Pancreas (tissue), 10 donors: ENCODE results near the gene HEPHL1. TPM values are rescaled to one million over a fixed set of nuclear protein-coding genes. Genes with fewer than 3 reads are reported as not detected.

ENCODE experiments used
- ATAC-seq, 4 donors: fragments of 200-7000 bp; cut with Tn5 transposase; one replicate each; pipeline versions ENCODE4 v1.8.0 to v1.9.1; 2020; ENCODE audit warnings: mild to moderate bottlenecking in 4 of 4, moderate library complexity in 4 of 4
- DNase-seq, 6 donors: peaks; one replicate each; pipeline ENCODE4 v3.0.0-alpha.2; 2020
- FAIRE-seq: peaks from 2 replicates; lab custom pipeline; 2012; peaks lifted over from hg19 to GRCh38; lab: Jason Lieb, UNC
- H3K27ac ChIP-seq, 4 donors: fragments of 200-600 bp; sonication (generic); 1 replicate in 3 of 4; 2 replicates in 1 of 4; pipeline versions ENCODE4 v1.5.0 to v1.8.0; 2020
- H3K27me3 ChIP-seq, 4 donors: fragments of 200-600 bp; one replicate each; pipeline ENCODE4 v1.8.0; 2021
- H3K36me3 ChIP-seq, 3 donors: fragments of 200-600 bp; sonication (generic) in 1 of 3; one replicate each; pipeline versions ENCODE4 v1.5.0 to v1.8.0; 2020 to 2021
- H3K4me1 ChIP-seq, 3 donors: fragments of 200-600 bp; one replicate each; pipeline ENCODE4 v1.8.0; 2021
- H3K4me3 ChIP-seq, 4 donors: fragments of 200-600 bp; sonication (generic) in 2 of 4; one replicate each; pipeline versions ENCODE4 v1.5.0 to v1.8.0; 2020 to 2021
- H3K9me3 ChIP-seq, 4 donors: fragments of 200-600 bp; one replicate each; pipeline ENCODE4 v1.8.0; 2021
- CTCF ChIP-seq, 4 donors: fragments of 200-600 bp; sonication (generic) in 3 of 4; IDR thresholded peaks; one replicate each; pipeline versions ENCODE4 v1.5.0 to v1.8.0; 2021; ENCODE audit warnings: antibody characterized with exemption in 4 of 4
- WGBS, 2 donors: extraction: QIAGEN DNeasy Blood & Tissue Kit; methylation state at CpG; one replicate each; pipeline ENCODE4 v1.1.7; 2013; 5-methylcytosine and 5-hydroxymethylcytosine counted together
- intact Hi-C, 3 donors: fragments of 100-400 bp; cut with DNase I; formaldehyde crosslinking; loops; one replicate each; pipeline versions ENCODE4 v1.11.1 to v1.14.2; 2022
- polyA plus RNA-seq, 2 donors: library from polyadenylated mRNA; stranded (reverse); fragments of 200-250 nt; gene quantifications; one replicate each; pipeline ENCODE4 v1.2.3, GENCODE V29; 2013
- total RNA-seq, 6 donors: library from RNA; stranded (reverse); fragmentation: NEBNext Ultra II Directional in 4 of 6; extraction: Animal tissue kit (Norgen Biotek cat#: 25700) in 4 of 6; gene quantifications; one replicate each; pipeline versions ENCODE4 v1.2.1 to v1.2.4, GENCODE V29; 2021 to 2023
- donor health status: healthy with polysubstance abuse.
- donor health status: DM: no; HTN: no; CAD: no; lungs with moderate emphysema.
- donor health status: DM: no; HTN: no; CAD: no.
- donor health status: control.
- donor health status: control.
- donor health status: Bipolar disorder and iron deficiency.
- donor health status: DM: yes; HTN: yes; CAD: no.
- donor health status: DM: no; HTN: no; CAD: no.
- donor health status: DM: no; HTN: no; CAD: no.
- donor health status: DM: yes; HTN: yes; CAD: no.

The HEPHL1 gene
- total and polyA plus RNA-seq, 8 donors = not detected

GRCh38 chr11:94034207-94034606, 13.1 kb downstream of the HEPHL1 start:
- TF ChIP-seq CTCF (IDR thresholded peaks at IDR 0.05) = no peak
- Histone ChIP-seq H3K4me1 (no peaks in the 10 kb centered on the region), H3K36me3 (no peaks in the 10 kb centered on the region), H3K4me3 (no peak overlapping the region), H3K9me3 (no peaks in the 10 kb centered on the region), H3K27ac (no peak overlapping the region), H3K27me3 (no peaks in the 10 kb centered on the region)
- no peak for DNase-seq
- intact Hi-C loops = no loop called here
- ATAC-seq = no peak
- no peak for FAIRE-seq
- WGBS, 2 donors = 0 to 47% methylated on average over 1 of the region's 1 CpG

GRCh38 chr11:94036096-94036495, 14.9 kb downstream of the HEPHL1 start:
- DNase-seq (no peak), ATAC-seq (no peak), FAIRE-seq (no peak)
- H3K9me3 ChIP-seq = no peaks in the 10 kb centered on the region
- H3K27me3 ChIP-seq = no peaks in the 10 kb centered on the region
- TF ChIP-seq CTCF (IDR thresholded peaks at IDR 0.05) = no peak
- intact Hi-C loops = no loop called here
- WGBS, 2 donors = 82 to 83% methylated on average over 2 of the region's 2 CpGs
- no peaks in the 10 kb centered on the region for H3K4me1 ChIP-seq
- H3K4me3 ChIP-seq = no peak overlapping the region
- H3K27ac ChIP-seq = no peak overlapping the region
- H3K36me3 ChIP-seq = no peaks in the 10 kb centered on the region

GRCh38 chr11:94043241-94043640, 22.1 kb downstream of the HEPHL1 start:
- TF ChIP-seq CTCF (IDR thresholded peaks at IDR 0.05) = no peak
- 47 to 64% methylated on average over 3 of the region's 3 CpGs for WGBS, 2 donors
- Histone ChIP-seq H3K4me1 (no peaks in the 10 kb centered on the region), H3K4me3 (no peak overlapping the region), H3K27me3 (no peaks in the 10 kb centered on the region), H3K9me3 (no peaks in the 10 kb centered on the region), H3K36me3 (no peaks in the 10 kb centered on the region), H3K27ac (no peak overlapping the region)
- intact Hi-C loops = no loop called here
- no peak for ATAC-seq
- DNase-seq = no peak
- FAIRE-seq = no peak

- 41 to 51% methylated on average over 1 of the region's 1 CpG for WGBS, 2 donors
- no peak overlapping the region for H3K4me3 ChIP-seq
- H3K27ac ChIP-seq = no peak overlapping the region
- DNase-seq (no peak), ATAC-seq (no peak), FAIRE-seq (no peak)
- no peaks in the 10 kb centered on the region for H3K27me3 ChIP-seq
- H3K9me3 ChIP-seq = no peaks in the 10 kb centered on the region
- intact Hi-C loops = no loop called here
- no peak for TF ChIP-seq CTCF (IDR thresholded peaks at IDR 0.05)
- no peaks in the 10 kb centered on the region for H3K36me3 ChIP-seq
- no peaks in the 10 kb centered on the region for H3K4me1 ChIP-seq
Measured at GRCh38 chr11:94046796-94047195, 25.6 kb downstream of the HEPHL1 start.

- intact Hi-C loops = no loop called here
- no peak overlapping the region for H3K27ac ChIP-seq
- 90 to 94% methylated on average over 2 of the region's 2 CpGs for WGBS, 2 donors
- no peak for FAIRE-seq
- DNase-seq = no peak
- H3K36me3 ChIP-seq = no peaks in the 10 kb centered on the region
- H3K4me3 ChIP-seq = no peak overlapping the region
- no peaks in the 10 kb centered on the region for H3K9me3 ChIP-seq
- no peaks in the 10 kb centered on the region for H3K27me3 ChIP-seq
- no peaks in the 10 kb centered on the region for H3K4me1 ChIP-seq
- ATAC-seq = no peak
- TF ChIP-seq CTCF (IDR thresholded peaks at IDR 0.05) = no peak
Measured at GRCh38 chr11:94048032-94048709, 27.0 kb downstream of the HEPHL1 start.
